GM21737 (cell line): ENCODE data around the gene SLC2A5.
"Not testable (repeated sequence)": the region's sequence is repeated elsewhere in the genome, so short reads cannot be mapped to it uniquely, and the experiment has no call there.

Source experiments
- ATAC-seq: cut with Tn5 transposase; IDR thresholded peaks from one replicate; pipeline ENCODE4 v1.9.1; 2021; ENCODE audit warnings: mild to moderate bottlenecking, moderate library complexity; ENCODE audit not compliant: unreplicated experiment

The SLC2A5 gene

GRCh38 chr1:9038881-9039760 is 30.3 kb downstream of the SLC2A5 start:
- no peak for ATAC-seq

- ATAC-seq, result no peak
Observed at GRCh38 chr1:9038338-9038650, 31.1 kb downstream of the SLC2A5 start.

GRCh38 chr1:9037476-9038337 is 31.7 kb downstream of the SLC2A5 start:
- ATAC-seq, result no peak

DNA sequence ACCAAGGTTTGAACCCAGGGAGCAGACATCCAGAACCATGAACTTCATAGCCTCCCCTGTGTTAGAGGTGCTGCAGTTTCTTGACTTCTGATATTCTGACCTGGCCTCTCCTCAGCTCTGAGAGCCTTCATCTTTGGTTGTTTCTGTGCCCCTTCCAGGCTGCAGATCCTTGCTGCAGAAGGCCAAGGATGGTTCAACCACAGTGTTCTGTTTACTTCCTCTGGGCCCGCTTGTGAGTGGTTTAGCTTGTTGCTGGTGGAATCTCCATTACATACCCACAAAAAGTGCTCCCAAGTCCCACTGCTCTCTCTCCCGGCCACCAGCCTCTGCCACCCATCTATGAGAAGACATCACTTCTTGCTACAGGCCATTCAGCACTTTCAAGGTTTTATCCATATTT is 34.2 kb downstream of the SLC2A5 start:
- ATAC-seq, result no peak

GRCh38 chr1:9033363-9033762 is 36.1 kb downstream of the SLC2A5 start:
- no peak for ATAC-seq

DNA sequence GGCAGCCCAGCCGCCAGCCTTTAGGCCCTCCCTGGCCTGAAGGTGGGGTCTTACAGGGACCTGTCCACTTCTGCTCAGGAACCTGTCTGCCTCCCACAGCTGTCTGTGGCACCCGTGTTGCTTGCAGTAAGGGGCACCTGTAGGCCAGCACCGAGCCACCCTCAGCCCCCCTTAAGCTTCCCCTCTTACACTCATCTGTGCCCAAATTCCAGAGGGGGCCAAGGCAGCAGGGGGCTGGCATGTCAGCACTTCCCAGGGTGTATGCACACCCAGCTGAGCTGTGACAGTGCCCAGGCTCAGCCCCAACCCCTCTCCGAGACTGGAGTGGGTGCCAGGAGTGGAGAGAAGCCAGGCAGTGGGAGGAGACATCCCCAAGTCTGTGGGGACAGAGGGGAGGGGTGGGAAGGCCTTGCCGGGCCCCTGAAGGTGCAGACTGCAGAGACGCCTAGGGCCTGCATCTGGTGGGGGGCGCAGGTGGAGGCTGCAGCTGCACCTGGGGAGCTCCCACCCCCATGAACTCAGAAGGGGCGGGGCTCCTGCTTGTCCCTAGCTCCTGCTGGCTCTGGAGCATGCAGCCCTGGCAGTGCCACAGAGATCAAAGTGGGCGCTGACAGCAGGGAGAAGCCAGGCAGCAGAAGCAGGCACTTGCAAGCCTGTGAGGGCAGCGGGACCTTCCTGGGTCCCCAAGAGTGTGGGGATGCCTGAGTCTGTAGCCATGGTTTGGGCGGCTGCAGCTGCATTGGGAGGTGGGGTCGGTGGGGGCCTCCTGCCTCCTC is 37.8 kb downstream of the SLC2A5 start:
- no peak for ATAC-seq

GRCh38 chr1:9031077-9031476 is 38.4 kb downstream of the SLC2A5 start:
- ATAC-seq, result not testable (repeated sequence)

- no peak for ATAC-seq
Observed at GRCh38 chr1:9028921-9029705, 40.3 kb downstream of the SLC2A5 start.

DNA sequence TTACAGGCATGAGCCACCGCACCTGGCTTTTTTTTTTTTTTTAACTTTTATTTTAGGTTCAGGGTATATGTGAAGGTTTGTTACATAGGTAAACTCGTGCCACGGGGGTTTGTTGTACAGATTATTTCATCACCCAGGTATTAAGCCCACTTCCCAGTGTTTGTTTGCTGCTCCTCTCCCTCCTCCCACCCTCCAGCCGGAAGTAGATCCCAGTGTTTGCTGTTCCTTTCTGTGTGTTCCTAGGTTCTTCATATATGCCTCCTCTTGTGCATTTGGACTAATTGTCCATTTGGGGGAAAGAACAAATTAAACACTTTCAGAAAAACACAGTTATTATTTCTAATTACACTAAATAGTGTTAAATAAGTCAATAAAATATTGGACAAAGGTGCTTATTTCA is 42.1 kb downstream of the SLC2A5 start:
- no peak for ATAC-seq

DNA sequence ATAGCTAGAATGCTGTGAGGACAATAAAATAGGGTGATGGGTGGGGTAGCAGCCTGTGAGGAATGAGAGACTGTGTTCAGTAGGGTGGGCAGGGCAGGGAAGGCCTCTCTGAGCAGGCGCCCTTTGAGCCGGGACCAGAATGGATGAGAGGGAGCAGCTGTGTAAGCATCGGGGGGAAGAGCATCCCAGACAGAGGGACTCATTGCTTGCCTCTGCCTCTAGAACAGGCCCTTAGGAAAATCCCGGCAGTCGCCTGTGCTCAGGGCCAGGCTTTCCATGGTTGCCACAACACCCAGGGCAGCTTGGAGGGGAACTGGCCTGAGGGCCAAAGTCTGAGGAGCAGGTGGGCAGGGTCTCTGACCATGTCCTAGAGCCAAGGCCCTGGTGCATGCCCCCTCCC is 44.0 kb downstream of the SLC2A5 start:
- no peak for ATAC-seq

GRCh38 chr1:9024837-9025236 is 44.6 kb downstream of the SLC2A5 start:
- no peak for ATAC-seq

GRCh38 chr1:9022773-9023172 is 46.7 kb downstream of the SLC2A5 start:
- no peak for ATAC-seq

- not testable (repeated sequence) for ATAC-seq
Observed at GRCh38 chr1:9022026-9022738, 47.3 kb downstream of the SLC2A5 start.

DNA sequence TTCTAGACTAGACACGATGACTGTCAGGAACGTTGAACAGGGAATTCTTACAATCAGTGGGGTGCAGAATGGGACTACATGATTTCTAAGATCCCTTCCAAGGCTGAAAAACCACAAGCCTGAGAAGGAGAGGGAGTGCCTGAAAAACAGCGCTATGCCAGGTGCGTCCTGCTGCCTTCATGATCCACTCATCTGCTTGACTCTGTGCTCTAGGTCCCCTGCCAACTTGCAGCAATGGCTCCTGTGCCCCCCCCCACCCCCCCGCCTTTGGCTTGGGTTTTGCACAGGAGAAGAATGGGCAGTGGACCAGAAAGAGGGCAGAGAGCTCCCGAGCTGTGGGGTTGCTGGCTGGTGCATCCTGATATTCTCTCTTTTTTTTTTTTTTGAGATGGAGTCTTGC is 49.1 kb downstream of the SLC2A5 start:
- no peak for ATAC-seq

DNA sequence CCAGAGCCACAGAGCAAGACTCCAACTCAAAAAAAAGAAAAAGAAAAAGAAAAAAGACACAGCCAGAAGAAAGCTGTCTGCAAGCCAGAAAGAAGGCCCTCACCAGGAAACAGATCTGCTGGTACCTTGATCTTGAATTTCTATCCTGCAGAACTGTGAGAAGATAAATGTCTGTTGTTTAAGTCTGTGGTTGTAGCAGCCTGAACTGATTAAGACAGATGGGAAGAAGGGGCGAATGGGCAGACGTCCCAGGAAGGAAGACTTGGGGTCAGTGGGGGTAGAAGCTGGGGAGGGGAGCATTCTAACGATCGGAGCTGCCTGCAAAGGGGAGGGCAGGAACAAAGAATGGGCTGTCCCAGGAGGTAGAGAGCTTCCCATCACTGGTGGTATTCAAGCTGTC is 49.5 kb downstream of the SLC2A5 start:
- ATAC-seq, result no peak

GRCh38 chr1:9018333-9018732 is 51.1 kb downstream of the SLC2A5 start:
- no peak for ATAC-seq

GRCh38 chr1:9016455-9016854 is 53.0 kb downstream of the SLC2A5 start:
- no peak for ATAC-seq

GRCh38 chr1:9014475-9015375 is 54.7 kb downstream of the SLC2A5 start:
- ATAC-seq, result no peak

- no peak for ATAC-seq
Observed at GRCh38 chr1:9013819-9014218, 55.6 kb downstream of the SLC2A5 start.
